GM21528 (cell line): ENCODE results near the gene DMD.
"Not testable (repeated sequence)": the region's sequence is repeated elsewhere in the genome, so short reads cannot be mapped to it uniquely, and the experiment has no call there.

Source experiments
- ATAC-seq: cut with Tn5 transposase; IDR thresholded peaks from one replicate; pipeline ENCODE4 v1.9.1; 2021; ENCODE audit warnings: mild to moderate bottlenecking, moderate library complexity; ENCODE audit not compliant: unreplicated experiment, low FRiP score

Gene DMD

GRCh38 chrX:33160273-33160672, 51.1 kb downstream of the DMD start:
- no peak for ATAC-seq

DNA sequence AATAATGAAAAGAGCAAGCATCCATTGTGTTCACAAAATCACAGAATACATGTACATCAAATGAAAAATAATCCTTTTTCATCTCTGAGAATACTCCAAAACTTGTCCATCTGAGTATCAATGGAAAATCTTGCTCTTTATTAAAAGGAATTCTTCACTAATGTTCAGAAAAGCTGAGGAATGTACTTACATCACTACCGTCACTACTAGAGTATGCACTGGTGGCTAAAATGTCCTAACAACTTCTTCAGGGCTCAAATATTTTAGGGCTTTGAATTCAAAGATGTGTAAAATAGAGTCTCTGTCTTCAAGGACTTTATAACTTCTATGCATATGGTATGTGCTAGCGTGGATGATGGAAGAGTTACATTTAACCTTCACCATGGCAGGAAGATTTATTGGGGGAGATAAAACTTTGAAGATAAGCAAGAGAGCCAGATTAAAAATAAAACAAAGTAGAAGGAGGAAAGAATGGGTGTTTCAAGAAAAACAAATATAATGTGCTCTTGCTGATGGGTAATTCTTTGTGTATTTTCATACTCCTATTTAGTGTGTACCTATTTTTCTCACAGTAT, 55.1 kb downstream of the DMD start:
- ATAC-seq: no peak

DNA sequence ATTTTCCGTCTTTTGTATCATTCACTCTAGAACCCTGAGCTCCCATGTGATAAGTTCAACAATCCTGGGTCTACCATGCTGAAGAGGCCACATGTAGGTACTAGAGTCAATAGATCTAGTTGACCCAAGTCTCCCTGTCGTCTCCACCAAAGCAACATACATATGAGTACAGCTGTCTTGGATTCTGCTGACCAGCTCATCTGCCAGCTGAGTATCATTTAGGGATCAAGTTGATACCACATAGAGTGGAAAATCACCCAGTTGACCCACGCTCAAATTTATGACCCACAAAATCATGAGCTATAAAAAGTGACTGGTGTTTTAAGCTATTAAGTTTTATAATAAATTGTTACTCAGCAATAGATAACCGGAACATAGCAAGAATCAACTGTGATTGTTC, 61.8 kb downstream of the DMD start:
- no peak for ATAC-seq

DNA sequence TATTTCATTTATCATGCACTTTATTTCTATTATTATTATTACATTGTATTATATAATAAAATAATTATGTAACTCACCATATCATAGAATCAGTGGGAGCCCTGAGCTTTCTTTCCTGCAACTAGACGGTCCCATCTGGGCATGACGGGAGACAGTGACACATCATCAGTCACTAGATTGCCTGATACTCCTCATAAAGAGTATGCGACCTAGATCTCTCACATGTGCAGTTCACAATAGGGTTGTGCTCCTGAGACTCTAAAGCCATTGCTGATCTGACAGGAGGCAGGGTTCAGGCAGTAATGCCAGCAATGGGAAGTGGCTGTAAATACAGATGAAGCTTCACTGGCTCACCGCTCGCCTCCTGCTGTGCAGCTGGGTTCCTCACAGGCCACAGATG, 62.3 kb downstream of the DMD start:
- ATAC-seq: no peak

DNA sequence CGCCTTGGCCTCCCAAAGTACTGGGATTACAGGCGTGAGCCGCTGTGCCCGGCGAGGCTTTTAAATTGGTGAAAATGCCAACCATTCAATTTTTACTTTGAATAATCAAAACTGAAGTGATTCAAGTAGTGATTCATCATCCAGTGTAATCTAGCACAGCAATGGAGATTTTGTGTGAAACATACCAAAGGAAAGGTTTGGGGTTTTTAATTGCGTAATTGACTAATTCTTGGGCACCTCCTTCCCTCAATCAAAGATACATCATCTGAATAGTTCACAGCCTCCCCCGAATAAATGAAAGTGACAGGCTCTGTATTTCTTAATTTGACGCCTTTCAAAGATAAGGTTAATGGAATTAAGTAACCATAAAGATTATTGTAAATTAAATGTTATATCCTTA, 69.0 kb downstream of the DMD start:
- no peak for ATAC-seq

DNA sequence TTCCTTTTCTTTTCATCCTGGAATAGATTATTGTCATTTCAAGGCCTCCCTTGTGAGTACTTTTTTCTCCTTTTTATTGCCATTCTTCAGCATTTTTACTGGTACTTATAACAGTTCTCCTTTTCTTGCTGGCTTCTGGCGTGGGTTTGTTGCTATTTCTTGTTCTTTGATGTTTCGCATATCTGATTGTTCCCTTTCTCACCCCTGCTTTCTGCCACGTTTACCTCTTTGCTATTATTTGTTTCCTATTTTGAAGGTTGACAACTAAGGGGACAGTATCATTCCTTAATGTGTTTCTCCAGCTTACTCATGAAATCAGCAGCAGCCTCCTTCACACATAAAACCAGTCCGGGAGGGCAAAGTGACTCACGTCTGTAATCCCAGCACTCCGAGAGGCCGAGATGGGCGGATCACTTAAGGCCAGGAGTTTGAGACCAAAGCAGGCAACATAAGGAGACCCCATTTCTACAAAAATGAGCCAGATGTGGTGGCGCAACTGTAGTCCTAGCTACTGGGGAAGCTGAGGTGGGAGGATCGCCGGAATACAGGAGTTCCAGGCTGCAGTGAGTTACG, 72.6 kb downstream of the DMD start:
- ATAC-seq: no peak

GRCh38 chrX:33134164-33134563, 77.2 kb downstream of the DMD start:
- no peak for ATAC-seq

GRCh38 chrX:33133320-33133719, 78.0 kb downstream of the DMD start:
- no peak for ATAC-seq

DNA sequence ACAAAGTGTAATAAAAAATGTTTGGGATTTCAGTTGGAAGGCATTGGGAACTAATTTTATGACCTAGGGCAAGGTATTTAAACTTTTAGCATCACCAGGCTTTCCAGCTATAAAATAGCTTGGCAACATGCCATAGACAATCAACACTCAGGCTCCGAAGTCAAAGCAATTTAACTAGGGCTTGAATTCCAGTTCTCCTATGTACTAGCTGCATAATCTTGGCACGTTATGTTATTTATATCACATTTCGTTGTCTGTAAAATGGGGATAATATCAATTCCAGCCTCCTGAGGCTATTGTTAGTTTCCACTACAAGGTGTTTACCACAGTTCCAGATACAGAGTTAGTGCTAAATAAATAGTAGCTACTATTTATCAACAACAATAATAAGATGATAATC, 78.8 kb downstream of the DMD start:
- no peak for ATAC-seq

GRCh38 chrX:33129607-33130006, 81.7 kb downstream of the DMD start:
- ATAC-seq: no peak

DNA sequence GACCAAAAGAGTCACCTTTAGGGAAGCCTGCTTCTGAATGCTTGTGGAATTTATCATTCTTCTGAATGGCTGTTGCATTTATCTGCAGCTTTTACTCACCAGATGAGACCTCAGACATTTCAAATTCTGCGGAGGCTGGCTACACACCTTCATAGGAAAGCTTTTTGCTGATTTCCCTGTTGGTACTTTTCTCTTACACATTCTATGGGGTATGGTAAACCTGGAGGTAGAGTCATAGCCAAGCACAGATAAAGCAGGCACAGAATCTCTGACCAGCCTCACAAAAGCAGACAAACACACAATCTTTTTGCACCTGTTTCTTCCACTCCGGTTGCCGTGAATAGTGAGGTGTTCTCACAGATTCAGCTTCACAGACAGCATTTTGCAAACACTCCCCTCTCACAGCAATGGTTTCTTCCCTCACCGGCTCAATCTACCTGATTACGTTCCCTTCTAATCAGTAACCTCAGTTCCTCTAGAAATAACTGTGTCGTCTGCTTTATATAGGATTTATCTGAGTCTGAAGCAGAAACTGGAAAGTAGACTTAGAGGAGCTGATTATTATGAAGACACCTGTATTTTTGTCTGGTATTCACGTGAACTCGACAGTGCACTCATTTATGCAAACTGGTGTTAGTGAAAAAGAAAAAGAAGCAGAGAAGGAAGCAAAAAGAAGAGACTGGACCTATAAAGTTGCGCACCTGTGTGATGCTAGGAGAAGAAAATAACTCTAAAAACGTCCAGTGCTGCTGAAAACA, 83.1 kb downstream of the DMD start:
- ATAC-seq: no peak

- no peak for ATAC-seq
These were observed 84.9 kb downstream of the DMD start for GRCh38 chrX:33126469-33126868.

GRCh38 chrX:33109858-33110257, 101.5 kb downstream of the DMD start:
- ATAC-seq: no peak

DNA sequence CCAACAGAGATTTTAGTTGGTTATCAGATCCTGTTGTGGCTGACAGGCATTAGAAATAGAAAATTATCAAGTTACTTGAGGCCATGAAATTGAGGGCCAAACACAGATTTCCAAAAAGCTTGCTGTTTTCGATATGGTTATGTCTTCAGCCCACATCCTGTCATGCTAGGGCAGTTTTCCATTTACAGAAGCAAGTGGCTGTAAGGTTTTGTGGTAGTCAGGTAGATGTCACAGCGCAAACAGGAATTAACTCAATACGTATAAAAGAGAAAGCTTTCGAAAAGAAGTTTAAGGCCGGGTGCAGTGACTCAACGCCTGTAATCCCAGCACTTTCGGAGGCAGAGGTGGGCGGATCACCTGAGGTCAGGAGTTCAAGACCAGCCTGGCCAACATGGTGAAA, 104.6 kb downstream of the DMD start:
- no peak for ATAC-seq

GRCh38 chrX:33095079-33095478, 116.3 kb downstream of the DMD start:
- ATAC-seq: no peak

DNA sequence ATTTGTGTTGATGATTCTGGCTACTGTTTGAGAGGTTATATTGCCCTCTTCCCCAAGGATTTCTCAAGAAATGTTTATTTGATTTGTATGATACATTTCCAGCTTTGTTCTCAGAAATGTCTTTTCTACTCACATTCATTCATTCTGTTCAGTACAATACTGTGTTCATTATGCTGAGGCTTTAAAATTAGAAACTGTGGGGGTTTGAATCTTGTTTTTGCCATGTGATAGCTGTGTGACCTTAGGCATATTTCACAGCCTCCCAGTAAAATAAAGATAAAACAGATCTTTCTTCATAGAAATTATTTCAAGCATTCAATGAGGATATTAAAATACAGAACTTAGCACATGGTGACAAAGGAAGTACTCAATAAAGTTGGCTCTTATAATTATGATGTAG, 123.9 kb downstream of the DMD start:
- ATAC-seq: no peak

GRCh38 chrX:33086886-33087285, 124.5 kb downstream of the DMD start:
- ATAC-seq: no peak

DNA sequence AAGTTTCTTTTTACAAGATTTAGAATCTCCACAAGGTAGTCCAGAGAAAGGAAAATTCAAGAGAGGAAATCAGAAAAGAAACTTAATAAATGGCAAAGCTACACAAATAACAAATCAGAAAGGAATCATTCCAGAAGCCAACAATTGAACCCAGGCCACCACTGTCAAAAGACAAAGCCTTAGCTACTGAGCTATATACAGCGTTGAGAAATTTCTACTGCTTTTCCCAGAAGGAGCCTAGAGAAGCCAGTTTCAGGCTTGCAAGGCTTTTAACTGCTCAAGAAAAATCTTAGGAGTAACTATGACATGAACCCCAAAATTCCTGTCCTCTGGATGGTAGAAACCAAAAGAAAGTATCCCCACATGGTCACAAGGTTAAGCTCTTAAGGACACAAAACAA, 129.0 kb downstream of the DMD start:
- ATAC-seq: no peak

DNA sequence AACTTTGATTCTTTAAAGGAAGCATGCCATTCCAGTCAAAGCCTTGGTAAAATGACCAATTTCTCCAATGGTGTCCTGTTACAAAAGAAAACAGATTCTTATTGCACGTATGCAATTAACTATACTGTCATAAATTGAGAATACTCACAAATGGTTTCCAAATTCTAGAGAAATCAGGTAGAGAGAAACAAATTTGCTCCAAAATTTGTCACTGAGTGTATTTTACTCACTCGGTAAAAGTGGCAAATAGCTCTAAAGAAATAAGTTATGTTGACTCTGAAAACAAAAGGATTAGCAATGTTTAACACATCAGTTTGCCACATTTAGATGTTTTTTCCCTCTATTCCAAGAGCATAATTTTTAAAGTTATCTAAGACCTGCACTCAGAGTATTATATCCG, 133.1 kb downstream of the DMD start:
- no peak for ATAC-seq

DNA sequence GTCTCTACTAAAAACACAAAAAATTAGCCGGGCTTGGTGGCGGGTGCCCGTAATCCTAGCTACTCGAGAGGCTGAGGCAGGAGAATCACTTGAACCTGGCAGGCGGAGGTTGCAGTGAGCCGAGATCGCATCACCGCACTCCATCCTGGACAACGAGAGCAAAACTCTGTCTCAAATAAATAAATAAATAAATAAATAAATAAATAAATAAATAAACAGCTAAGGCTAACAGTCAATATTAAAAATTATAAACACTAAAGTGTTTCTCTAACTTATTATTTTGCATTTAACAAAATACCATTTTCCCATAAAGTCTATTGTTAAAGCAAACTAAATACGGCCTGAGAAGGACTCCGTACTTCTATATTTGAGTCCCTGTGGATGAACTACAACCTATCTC, 137.7 kb downstream of the DMD start:
- ATAC-seq: not testable (repeated sequence)

DNA sequence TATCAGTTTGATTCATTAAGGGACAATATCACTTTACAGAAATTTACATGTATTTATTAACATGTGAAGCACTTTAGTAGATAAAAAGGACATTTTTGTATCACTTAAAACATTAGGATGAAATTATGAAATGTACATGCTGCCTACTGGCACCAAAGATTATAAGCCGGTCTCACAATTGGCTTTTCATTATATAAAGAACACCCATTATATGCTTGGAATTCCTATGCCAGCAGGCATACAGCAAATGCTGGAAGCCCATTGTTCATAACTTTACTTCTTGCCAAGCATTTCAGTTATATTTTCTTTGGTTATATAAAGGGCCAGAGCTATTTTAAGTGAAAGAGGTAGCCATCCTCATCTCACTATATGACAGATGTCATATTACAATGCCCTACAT, 145.9 kb downstream of the DMD start:
- no peak for ATAC-seq

- ATAC-seq: no peak
These were observed 149.3 kb downstream of the DMD start for GRCh38 chrX:33062041-33062440.
